DMS79 treated with DMSO at 0.1 percent for 48 hours (cell line): Measurements from ENCODE around the gene ATXN7L1.
"Not testable (repeated sequence)": the region's sequence is repeated elsewhere in the genome, so short reads cannot be mapped to it uniquely, and the experiment has no call there.

ENCODE experiments used
- DNase-seq: peaks from one replicate; lab custom pipeline; 2025; lab: John Stamatoyannopoulos, UW

Gene ATXN7L1

GRCh38 chr7:105802604-105803428 lies 73.6 kb downstream of the ATXN7L1 start:
- no peak for DNase-seq

GRCh38 chr7:105800849-105801534 lies 75.4 kb downstream of the ATXN7L1 start:
- DNase-seq, result no peak

DNA sequence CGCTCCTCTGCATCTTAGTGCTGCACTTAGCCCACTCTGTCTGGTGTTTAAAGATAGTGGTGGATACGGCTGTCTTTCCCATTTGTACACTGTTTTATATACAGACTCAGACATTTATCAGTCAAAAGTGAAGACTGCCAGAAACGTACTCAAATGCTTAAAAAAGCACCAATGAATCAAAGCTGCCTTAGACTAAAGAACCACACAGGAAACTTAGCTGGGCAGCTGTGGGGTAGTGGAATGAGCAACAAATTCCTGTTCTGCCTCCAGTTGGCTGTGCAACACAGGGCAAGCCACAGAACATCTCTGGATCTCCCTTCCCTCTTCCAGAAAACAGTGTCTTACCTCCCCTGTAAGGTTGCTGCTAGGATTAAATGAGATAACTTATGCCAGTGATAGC lies 76.0 kb downstream of the ATXN7L1 start:
- no peak for DNase-seq

- no peak for DNase-seq
These were observed 76.7 kb downstream of the ATXN7L1 start for GRCh38 chr7:105799677-105800076.

DNA sequence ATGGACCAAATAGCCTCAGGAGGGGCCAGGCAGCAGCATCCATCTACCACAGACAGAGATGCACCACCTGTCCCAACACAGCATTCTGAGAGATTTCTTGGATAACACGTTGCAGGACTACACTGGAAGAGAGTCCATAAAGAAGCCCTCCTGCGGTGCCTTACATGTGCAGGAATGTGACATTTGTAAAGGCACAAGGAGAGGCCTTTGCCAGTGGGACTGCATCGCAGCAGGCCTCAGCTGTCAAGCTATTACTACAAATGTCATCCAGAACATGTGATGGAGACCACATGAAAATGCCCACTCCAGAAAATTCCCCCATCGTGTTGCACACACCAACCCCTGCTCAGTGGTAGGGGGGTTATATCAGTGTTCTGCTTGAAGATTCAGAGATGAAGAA lies 77.4 kb downstream of the ATXN7L1 start:
- DNase-seq, result no peak

DNA sequence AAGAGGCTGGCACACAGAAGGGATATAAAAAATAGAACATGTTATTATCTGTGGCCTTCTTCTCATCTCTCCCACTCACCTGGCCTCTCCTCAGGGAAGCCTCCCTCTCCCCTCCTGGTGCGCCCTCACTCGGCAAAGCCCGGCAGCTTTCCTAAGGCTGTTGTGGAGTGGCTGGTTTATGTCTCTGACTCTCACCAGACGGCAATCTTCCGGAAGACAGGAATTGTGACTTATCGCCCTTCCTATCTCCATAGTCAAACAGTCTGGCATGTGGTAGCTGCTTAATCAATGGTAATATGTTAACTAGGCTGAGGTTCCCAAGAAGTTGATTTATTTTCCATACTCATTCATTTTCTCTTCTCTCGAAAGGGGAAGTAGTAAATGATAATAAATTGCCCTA lies 78.7 kb downstream of the ATXN7L1 start:
- no peak for DNase-seq

DNA sequence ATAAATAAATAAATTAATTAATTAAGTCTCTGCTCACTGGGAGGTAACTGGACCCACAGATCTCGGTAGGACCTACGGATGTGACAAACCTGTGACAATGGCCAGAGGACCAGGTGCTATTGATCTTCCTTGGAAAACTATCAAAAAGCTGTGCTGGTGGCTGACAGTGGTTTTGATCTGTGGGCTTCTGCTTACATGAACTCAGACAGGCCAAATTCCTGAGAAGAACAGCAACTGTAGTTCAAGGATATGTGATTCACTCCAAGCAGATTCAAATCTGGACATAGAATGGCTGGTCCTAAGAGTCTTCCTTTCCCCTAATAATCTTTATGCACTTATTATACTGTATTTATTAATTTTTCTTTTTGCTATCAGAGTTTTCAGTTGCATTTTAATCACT lies 80.0 kb downstream of the ATXN7L1 start:
- no peak for DNase-seq

DNA sequence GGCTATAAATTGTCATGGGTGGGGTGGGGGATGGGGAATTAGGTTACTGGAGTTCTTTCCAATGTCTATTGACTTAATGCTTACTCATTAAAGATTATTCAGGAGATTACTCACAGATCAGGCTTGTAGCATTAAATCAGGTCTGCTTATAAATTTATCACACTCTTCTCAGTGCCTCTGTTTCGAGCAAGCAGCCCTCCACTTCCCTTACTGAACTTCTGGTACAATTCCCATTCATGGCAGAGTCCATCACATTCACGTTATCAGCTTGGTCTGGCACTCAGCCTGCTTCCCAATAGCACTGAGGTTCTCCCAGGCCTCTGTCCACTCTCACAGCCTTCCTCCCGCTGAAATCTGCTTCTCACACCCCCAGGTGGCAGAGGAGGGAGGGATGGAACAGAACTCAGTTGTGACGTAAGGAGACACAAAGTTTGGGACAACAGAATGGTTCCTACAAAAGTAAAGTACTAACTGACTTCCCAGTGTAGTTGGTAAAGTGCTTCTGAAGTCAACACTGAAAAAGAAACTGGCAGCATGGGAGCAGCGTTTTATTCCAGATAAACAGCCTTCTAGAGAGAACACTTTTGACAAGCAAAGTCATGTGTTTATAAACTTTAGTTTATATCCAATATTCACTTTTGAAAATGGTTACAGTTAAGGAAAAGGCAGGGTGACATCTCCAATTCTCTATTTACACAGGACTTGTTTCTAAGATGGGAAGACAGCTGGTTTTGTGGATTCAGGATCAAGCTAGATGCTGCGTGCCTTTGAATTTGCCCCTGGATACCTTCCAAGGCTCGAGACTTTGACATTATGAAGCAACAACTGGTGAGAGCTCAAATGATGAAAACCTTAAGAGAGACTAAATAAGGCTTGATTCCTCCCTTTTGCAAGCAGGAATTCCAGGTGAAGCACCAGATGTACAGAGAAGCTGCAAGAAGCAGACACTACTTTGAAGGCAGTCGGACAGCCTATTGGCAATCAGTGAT lies 81.4 kb downstream of the ATXN7L1 start:
- DNase-seq, result no peak

GRCh38 chr7:105792488-105793370 lies 83.7 kb downstream of the ATXN7L1 start:
- no peak for DNase-seq

DNA sequence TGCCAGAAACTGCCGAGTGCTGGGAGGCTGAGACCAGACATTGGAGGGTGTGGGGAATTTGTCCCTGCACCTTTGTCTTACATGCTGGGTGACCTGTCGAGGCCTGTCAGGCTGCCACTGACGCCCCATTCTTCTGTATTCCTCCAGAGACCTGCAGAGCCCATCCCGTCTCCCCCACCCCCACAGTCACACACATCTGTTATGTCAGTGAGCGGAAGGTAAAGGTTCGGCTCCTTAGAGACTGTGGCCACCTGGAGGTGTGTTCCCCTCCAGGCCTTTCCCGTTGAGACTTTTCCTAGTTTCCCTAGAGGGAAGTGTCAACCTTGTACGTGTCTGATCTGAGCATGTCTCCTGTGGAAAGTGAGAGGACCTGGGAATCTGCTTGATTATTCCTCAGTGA lies 84.5 kb downstream of the ATXN7L1 start:
- no peak for DNase-seq

- DNase-seq, result no peak
These were observed 85.4 kb downstream of the ATXN7L1 start for GRCh38 chr7:105790996-105791395.

- DNase-seq, result not testable (repeated sequence)
These were observed 85.9 kb downstream of the ATXN7L1 start for GRCh38 chr7:105790452-105790851.

DNA sequence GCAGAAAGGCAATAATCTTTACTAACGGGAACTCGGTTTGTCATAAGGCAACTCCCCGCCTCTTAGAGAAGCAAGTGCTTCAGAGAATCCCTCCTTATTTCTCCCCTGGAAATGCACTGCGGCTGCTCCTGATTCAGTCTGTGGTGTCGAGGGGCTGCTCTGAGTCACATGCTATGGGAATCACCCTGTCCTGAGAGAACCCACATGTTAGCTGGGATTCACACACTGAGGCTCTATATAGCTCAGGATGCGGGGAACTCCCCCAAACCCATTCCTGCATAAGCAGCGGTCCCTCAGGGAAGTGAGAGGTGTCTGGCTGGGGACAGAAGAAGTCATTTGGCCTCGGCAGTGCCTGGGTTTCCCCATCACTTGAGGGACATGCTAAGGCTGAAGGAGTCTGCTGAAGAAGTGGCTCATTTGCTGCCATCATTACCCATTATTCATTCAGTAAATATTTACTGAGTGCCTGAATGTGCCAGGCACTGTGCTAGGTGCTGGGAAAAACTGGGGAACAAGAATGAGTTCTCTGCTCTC lies 87.5 kb downstream of the ATXN7L1 start:
- no peak for DNase-seq

- no peak for DNase-seq
These were observed 88.0 kb downstream of the ATXN7L1 start for GRCh38 chr7:105788356-105788755.

DNA sequence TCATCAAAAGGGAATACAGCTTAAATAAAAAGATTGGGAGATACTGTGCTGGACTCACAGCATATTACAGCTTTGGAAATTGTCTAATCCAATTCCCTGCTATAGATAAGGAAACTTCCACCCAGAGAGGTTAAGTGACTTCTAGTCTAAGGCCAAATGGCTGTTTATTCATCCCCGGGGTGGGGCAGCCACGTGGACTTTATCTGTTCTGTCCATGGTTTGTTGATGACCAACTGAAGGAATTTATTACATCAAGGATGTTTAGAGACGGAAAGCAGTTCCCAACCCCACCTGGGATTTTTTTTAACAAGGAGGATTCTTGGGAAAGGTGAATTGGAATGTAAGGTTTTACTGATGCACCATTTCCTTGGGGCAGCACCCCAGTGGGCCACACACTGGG lies 88.6 kb downstream of the ATXN7L1 start:
- DNase-seq, result no peak

- DNase-seq, result no peak
These were observed 89.6 kb downstream of the ATXN7L1 start for GRCh38 chr7:105786520-105787470.

DNA sequence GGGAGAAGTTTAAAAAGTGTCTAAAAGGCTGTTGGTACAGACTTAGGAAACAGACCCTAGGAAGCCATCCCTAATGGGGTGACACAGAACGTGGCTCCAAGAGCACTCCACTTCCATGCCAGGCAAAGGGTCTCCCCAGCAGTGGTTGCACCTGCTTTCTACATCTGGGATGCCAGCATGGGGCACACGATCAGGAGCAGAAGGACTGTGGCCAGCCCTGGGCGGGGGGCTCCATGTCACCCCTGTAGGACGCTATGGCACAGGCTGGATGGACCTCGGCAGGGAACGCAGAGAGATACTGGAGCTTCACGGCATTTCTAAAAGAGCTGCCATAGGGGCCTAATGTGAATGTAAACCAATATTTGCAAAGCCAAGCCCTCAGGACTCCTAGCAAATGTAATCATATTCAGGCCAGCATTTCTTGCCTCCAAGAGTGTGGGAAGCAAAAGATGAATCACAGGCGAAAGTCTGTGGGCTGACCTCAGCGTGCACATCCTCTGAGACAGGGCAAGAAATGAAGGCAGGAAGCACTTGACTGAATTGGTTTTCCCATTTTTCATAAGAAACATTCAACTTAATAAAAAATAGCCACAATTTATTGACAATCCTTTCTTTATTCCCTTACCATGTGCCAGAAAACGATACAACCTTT lies 93.9 kb downstream of the ATXN7L1 start:
- no peak for DNase-seq

- DNase-seq, result peak; percentile 16
These were observed 96.3 kb downstream of the ATXN7L1 start for GRCh38 chr7:105779856-105780780.
